ENCODE results near the gene RAPGEF4. TPM values are rescaled to one million over a fixed set of nuclear protein-coding genes. Genes with fewer than 3 reads are reported as not detected.

RAPGEF4 gene
- total and polyA plus RNA-seq, 9 of the 15 experiments (the other 6 are each of a cell fraction or from before 2014, with no cell fraction given) = 0.04 to 0.33 (median 0.13) TPM; not detected in 6

- TF ChIP-seq NKRF (IDR thresholded peaks at IDR 0.05; ENCODE audit: borderline replicate concordance) (no peak), ERF (CRISPR knock-in tag; IDR thresholded peaks at IDR 0.05) (no peak), ZZZ3 (IDR thresholded peaks at IDR 0.05) (no peak), TSHZ1 (CRISPR knock-in tag; IDR thresholded peaks at IDR 0.05) (no peak), ZNF785 (CRISPR knock-in tag; IDR thresholded peaks at IDR 0.05) (no peak)
Observed at GRCh38 chr2:172730411-172730810, 5.2 kb upstream of the RAPGEF4 start (continued).

Measured in K562 (cell line).